ENCODE data around the gene LARGE2.

DNA sequence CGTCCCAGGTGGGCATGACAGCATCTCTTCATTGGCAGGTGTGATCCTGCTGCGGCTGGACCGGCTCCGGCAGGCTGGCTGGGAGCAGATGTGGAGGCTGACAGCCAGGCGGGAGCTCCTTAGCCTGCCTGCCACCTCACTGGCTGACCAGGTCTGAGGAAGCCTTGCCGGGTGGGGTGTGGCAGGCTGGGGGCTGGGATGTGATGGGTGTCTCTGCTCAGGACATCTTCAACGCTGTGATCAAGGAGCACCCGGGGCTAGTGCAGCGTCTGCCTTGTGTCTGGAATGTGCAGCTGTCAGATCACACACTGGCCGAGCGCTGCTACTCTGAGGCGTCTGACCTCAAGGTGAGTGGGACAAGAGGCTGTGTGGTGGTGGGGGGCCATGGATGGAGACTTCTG lies 3.5 kb downstream of the LARGE2 start:
- TF ChIP-seq, protein P1, sequence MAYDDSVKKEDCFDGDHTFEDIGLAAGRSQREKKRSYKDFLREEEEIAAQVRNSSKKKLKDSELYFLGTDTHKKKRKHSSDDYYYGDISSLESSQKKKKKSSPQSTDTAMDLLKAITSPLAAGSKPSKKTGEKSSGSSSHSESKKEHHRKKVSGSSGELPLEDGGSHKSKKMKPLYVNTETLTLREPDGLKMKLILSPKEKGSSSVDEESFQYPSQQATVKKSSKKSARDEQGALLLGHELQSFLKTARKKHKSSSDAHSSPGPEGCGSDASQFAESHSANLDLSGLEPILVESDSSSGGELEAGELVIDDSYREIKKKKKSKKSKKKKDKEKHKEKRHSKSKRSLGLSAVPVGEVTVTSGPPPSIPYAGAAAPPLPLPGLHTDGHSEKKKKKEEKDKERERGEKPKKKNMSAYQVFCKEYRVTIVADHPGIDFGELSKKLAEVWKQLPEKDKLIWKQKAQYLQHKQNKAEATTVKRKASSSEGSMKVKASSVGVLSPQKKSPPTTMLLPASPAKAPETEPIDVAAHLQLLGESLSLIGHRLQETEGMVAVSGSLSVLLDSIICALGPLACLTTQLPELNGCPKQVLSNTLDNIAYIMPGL (CRISPR knock-in tag; IDR thresholded peaks at IDR 0.05), result no peak
- TF ChIP-seq TP53 (CRISPR knock-in tag; IDR thresholded peaks at IDR 0.05), result no peak

Data from WTC11 (cell line).